Thyroid gland (tissue), 4 donors: ENCODE results near the gene PLEKHG3. TPM values are rescaled to one million over a fixed set of nuclear protein-coding genes. Genes with fewer than 3 reads are reported as not detected.

Source experiments
- DNase-seq, 2 donors: peaks; one replicate each; pipeline ENCODE4 v3.0.0-alpha.2; 2019
- H3K27ac ChIP-seq, 3 donors: fragments of 200-600 bp; sonication (generic); 1 replicate in 2 of 3; 2 replicates in 1 of 3; pipeline ENCODE4 v1.5.1; 2016 to 2019; ENCODE audit warnings: mild to moderate bottlenecking in 1 of 3, moderate library complexity in 1 of 3
- H3K27me3 ChIP-seq: fragments of 200-600 bp; sonication (generic); one replicate; pipeline ENCODE4 v1.5.1; 2019
- H3K36me3 ChIP-seq, 2 donors: fragments of 200-600 bp; sonication (generic); one replicate each; pipeline ENCODE4 v1.5.1; 2016 to 2019
- H3K4me1 ChIP-seq, 2 donors: fragments of 200-600 bp; sonication (generic); one replicate each; pipeline ENCODE4 v1.5.1; 2017 to 2019
- H3K4me3 ChIP-seq, 3 donors: fragments of 200-600 bp; sonication (generic); replicated peaks in 1 of 3; 1 replicate in 2 of 3; 2 replicates in 1 of 3; pipeline ENCODE4 v1.5.1; 2016; ENCODE audit warnings: mild to moderate bottlenecking in 1 of 3
- H3K9me3 ChIP-seq: fragments of 200-600 bp; sonication (generic); one replicate; pipeline ENCODE4 v1.5.1; 2017
- POLR2A ChIP-seq, 2 donors: fragments of 450-650 bp; IDR thresholded peaks; one replicate each; pipeline ENCODE4 v1.6.1; 2017; ENCODE audit warnings: antibody characterized with exemption in 2 of 2, mild to moderate bottlenecking in 2 of 2, moderate library complexity in 1 of 2
- WGBS, 2 donors: methylation state at CpG; one replicate each; pipeline ENCODE4 v1.1.5; 2017; 5-methylcytosine and 5-hydroxymethylcytosine counted together
- intact Hi-C: fragments of 100-400 bp; cut with DNase I; formaldehyde crosslinking; loops from one replicate; pipeline ENCODE4 v1.15.1; 2023
- total RNA-seq, 4 donors: library from RNA; depleted of rRNA; stranded (reverse); fragments of >200 nt; gene quantifications; one replicate each; pipeline ENCODE4 v1.2.3, GENCODE V29; 2016
- TF ChIP-seq, protein P1 (sequence below), 6 experiments: fragments of 200-600 bp in 3 of 6; fragments of 450-650 bp in 3 of 6; sonication (generic) in 3 of 6; IDR thresholded peaks; one replicate each; pipeline ENCODE4 v1.5.1; 2016 to 2019; ENCODE audit warnings: antibody characterized with exemption in 6 of 6, mild to moderate bottlenecking in 2 of 6, inconsistent platforms in 1 of 6, moderate library complexity in 1 of 6

The PLEKHG3 gene
- total RNA-seq, 4 donors from 2014 or later, result 41.0 to 83.0 (median 54.6) TPM

- TF ChIP-seq, protein P1, sequence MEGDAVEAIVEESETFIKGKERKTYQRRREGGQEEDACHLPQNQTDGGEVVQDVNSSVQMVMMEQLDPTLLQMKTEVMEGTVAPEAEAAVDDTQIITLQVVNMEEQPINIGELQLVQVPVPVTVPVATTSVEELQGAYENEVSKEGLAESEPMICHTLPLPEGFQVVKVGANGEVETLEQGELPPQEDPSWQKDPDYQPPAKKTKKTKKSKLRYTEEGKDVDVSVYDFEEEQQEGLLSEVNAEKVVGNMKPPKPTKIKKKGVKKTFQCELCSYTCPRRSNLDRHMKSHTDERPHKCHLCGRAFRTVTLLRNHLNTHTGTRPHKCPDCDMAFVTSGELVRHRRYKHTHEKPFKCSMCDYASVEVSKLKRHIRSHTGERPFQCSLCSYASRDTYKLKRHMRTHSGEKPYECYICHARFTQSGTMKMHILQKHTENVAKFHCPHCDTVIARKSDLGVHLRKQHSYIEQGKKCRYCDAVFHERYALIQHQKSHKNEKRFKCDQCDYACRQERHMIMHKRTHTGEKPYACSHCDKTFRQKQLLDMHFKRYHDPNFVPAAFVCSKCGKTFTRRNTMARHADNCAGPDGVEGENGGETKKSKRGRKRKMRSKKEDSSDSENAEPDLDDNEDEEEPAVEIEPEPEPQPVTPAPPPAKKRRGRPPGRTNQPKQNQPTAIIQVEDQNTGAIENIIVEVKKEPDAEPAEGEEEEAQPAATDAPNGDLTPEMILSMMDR (IDR thresholded peaks at IDR 0.05), result no peak
- no peak for TF ChIP-seq POLR2A (IDR thresholded peaks at IDR 0.05)
- H3K9me3 ChIP-seq, result no peaks in the 10 kb centered on the region
- H3K36me3 ChIP-seq, result no peaks in the 10 kb centered on the region
- 84 to 89% methylated on average over 6 of the region's 6 CpGs for WGBS, 2 donors
- H3K27me3 ChIP-seq, result no peaks in the 10 kb centered on the region
- no peak for DNase-seq
- no peaks in the 10 kb centered on the region for H3K4me1 ChIP-seq
- no peak overlapping the region for H3K27ac ChIP-seq
- no peak overlapping the region for H3K4me3 ChIP-seq
- intact Hi-C loops, result no loop called here
Measured at GRCh38 chr14:64787619-64788018, 83.4 kb downstream of the PLEKHG3 start.

- Histone ChIP-seq H3K4me3 (no peak overlapping the region), H3K27me3 (no peaks in the 10 kb centered on the region), H3K4me1 (no peaks in the 10 kb centered on the region), H3K27ac (no peak overlapping the region), H3K9me3 (no peaks in the 10 kb centered on the region), H3K36me3 (no peaks in the 10 kb centered on the region)
- DNase-seq, result peak; percentile 52
- WGBS, 2 donors, result 0 to 7% methylated on average over 1 of the region's 1 CpG
- intact Hi-C loops, result no loop called here
- TF ChIP-seq, protein P1 (IDR thresholded peaks at IDR 0.05), result no peak
- no peak for TF ChIP-seq POLR2A (IDR thresholded peaks at IDR 0.05)
Measured at GRCh38 chr14:64788706-64789105, 84.5 kb downstream of the PLEKHG3 start.

- no peak for TF ChIP-seq POLR2A (IDR thresholded peaks at IDR 0.05)
- TF ChIP-seq, protein P1 (IDR thresholded peaks at IDR 0.05), result no peak
- WGBS, 2 donors, result 77 to 82% methylated on average over 5 of the region's 5 CpGs
- DNase-seq, result no peak
- Histone ChIP-seq H3K27me3 (no peaks in the 10 kb centered on the region), H3K4me1 (no peaks in the 10 kb centered on the region), H3K4me3 (no peak overlapping the region), H3K9me3 (no peaks in the 10 kb centered on the region), H3K36me3 (no peaks in the 10 kb centered on the region), H3K27ac (no peak overlapping the region)
- intact Hi-C loops, result no loop called here
Measured at GRCh38 chr14:64789696-64790095, 85.5 kb downstream of the PLEKHG3 start.

- Histone ChIP-seq H3K27me3 (no peaks in the 10 kb centered on the region), H3K4me1 (no peaks in the 10 kb centered on the region), H3K9me3 (no peaks in the 10 kb centered on the region), H3K27ac (no peak overlapping the region), H3K4me3 (no peak overlapping the region), H3K36me3 (no peaks in the 10 kb centered on the region)
- TF ChIP-seq, protein P1 (IDR thresholded peaks at IDR 0.05), result no peak
- TF ChIP-seq POLR2A (IDR thresholded peaks at IDR 0.05), result no peak
- no peak for DNase-seq
- WGBS, 2 donors, result 88 to 89% methylated on average over 6 of the region's 6 CpGs
- intact Hi-C loops, result no loop called here
Measured at GRCh38 chr14:64790478-64790877, 86.3 kb downstream of the PLEKHG3 start.

DNA sequence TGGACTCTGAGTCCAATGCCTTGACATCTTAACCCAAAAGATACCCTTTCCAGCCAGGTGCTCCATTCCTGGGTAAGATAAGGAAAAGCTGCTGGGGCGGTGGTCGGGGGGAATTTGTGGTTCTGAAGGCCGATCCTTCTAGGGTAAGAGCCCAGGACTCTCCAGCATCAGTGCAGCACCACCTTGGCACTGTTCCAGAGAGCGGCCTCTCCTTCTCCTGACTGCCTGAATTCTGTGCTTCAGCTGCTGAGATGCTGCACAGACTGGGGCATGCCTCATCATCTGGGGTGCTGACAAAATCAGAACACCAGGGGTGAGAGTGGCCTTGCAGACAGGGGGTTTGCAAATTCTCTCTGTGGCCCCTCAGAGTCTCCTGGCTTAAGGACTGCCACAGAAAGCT, 88.0 kb downstream of the PLEKHG3 start:
- H3K4me3 ChIP-seq, result no peak overlapping the region

More for the DNA sequence above, 88.0 kb downstream of the PLEKHG3 start:
- no peak for DNase-seq
- Histone ChIP-seq H3K9me3 (no peaks in the 10 kb centered on the region), H3K4me1 (no peaks in the 10 kb centered on the region), H3K27ac (no peak overlapping the region), H3K27me3 (no peaks in the 10 kb centered on the region), H3K36me3 (no peaks in the 10 kb centered on the region)
- TF ChIP-seq POLR2A (IDR thresholded peaks at IDR 0.05), result no peak
- TF ChIP-seq, protein P1 (IDR thresholded peaks at IDR 0.05), result no peak
- 74 to 80% methylated on average over 4 of the region's 4 CpGs for WGBS, 2 donors
- intact Hi-C loops, result no loop called here
